Stomach smooth muscle (tissue), 2 donors: ENCODE results near the gene KBTBD3.

Experiments
- H3K27ac ChIP-seq: one replicate; pipeline ENCODE4 v1.7.0; 2013; ENCODE audit warnings: mild to moderate bottlenecking, low read length, inconsistent platforms
- H3K27me3 ChIP-seq, 2 donors: one replicate each; pipeline ENCODE4 v1.7.0; 2013; ENCODE audit warnings: low read length in 2 of 2; ENCODE audit not compliant: insufficient read depth in 2 of 2, control insufficient read depth in 1 of 2
- H3K36me3 ChIP-seq, 2 donors: one replicate each; pipeline ENCODE4 v1.7.0; 2013; ENCODE audit warnings: low read length in 2 of 2; ENCODE audit not compliant: control insufficient read depth in 2 of 2, insufficient read depth in 2 of 2
- H3K4me1 ChIP-seq: one replicate; pipeline ENCODE4 v1.7.0; 2013; ENCODE audit warnings: low read length; ENCODE audit not compliant: control insufficient read depth, insufficient read depth
- H3K4me3 ChIP-seq, 2 donors: one replicate each; pipeline ENCODE4 v1.7.0; 2013; ENCODE audit warnings: low read length in 2 of 2
- H3K9ac ChIP-seq, 2 donors: one replicate each; pipeline ENCODE4 v1.7.0; 2013; ENCODE audit warnings: low read length in 2 of 2, mild to moderate bottlenecking in 1 of 2
- H3K9me3 ChIP-seq, 2 donors: one replicate each; pipeline ENCODE4 v1.7.0; 2013; ENCODE audit warnings: low read length in 2 of 2; ENCODE audit not compliant: control insufficient read depth in 2 of 2
- donor health status: healthy.
- donor health status: Pancreatic carcinoma.

The KBTBD3 gene

GRCh38 chr11:106076919-106077608 is at the start of gene KBTBD3:
TSS of gene KBTBD3 (minus strand) at chr11:106077347. CDS start at chr11:106059097, 18,250 bp downstream.
- H3K4me1 ChIP-seq: peaks cover 7% of the 10 kb centered on the region
- H3K36me3 ChIP-seq: peaks cover 4 to 16% of the 10 kb centered on the region in 2 donors
- no peaks in the 10 kb centered on the region for H3K9me3 ChIP-seq
- no peaks in the 10 kb centered on the region for H3K27me3 ChIP-seq
- peak within 1 kb of the TSS; percentile 97 to 99 for H3K4me3 ChIP-seq
- H3K9ac ChIP-seq: peak within 1 kb of the TSS; percentile 91 to 97
- H3K27ac ChIP-seq: peak within 1 kb of the TSS; percentile 91

DNA sequence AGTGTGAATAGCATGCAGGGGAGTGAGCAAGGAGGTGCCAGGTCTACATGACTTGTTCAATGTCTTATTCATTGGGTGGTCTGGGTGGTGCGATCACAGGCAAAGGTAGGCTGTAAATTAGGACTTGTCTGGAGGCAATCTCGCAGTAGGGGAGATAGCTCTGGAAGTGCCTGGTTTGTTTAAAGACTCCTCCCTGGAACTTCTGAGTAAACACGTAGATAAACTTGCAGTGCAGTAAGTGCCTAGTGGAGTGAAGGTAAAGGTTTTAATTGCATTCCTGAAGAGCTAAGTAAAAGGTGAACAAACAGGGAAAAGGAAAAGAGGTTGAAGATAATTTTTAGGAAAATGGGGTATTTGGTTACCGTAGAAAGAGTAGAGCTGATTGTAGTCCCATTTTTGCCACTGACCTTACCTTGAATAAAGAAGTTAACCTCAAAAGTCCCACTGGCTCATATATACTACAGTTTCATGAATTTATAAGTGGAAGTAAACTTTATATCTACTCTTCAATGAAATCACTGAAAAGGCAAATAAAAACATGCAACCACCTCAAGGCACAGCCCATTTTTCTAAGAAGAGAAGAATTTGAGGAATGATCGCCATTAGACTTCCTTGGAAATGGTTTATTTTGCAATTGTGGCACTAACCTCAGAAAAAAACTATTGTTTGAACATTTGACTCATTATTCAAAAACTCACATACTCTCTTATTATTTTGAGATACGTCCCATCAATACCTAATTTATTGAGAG is 44.6 kb upstream of the KBTBD3 start:
- H3K36me3 ChIP-seq: no peaks in the 10 kb centered on the region
- H3K9me3 ChIP-seq: peaks cover 0 to 4% of the 10 kb centered on the region in 2 donors
- no peak overlapping the region for H3K4me3 ChIP-seq
- peaks cover 0 to 2% of the 10 kb centered on the region in 2 donors for H3K27me3 ChIP-seq
- H3K9ac ChIP-seq: no peak overlapping the region
- no peaks in the 10 kb centered on the region for H3K4me1 ChIP-seq
- H3K27ac ChIP-seq: no peak overlapping the region

DNA sequence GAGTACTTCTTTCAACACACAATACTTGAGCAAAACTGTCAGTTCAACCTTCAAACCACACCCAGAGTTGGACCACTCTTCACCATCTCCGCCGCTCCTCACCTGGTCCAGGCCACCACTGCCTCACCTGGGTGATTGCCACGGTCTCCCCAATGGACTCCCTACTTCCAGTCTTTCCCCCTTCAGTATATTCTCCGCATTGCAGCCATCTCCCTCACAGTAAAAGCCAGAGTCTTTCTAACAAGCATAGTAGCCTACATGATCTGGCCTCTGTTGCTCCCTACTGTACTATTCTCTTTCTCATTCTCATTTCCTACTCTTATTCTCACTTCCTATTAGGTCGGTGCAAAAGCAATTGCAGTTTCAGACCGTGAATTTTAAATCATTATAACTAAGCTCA is 28.8 kb upstream of the KBTBD3 start:
- H3K4me1 ChIP-seq: no peaks in the 10 kb centered on the region
- no peaks in the 10 kb centered on the region for H3K27me3 ChIP-seq

GRCh38 chr11:106101819-106102218 is 24.7 kb upstream of the KBTBD3 start:
- Histone ChIP-seq H3K36me3 (peaks cover 4 to 9% of the 10 kb centered on the region in 2 donors), H3K27me3 (no peaks in the 10 kb centered on the region), H3K4me1 (no peaks in the 10 kb centered on the region), H3K9me3 (no peaks in the 10 kb centered on the region), H3K27ac (no peak overlapping the region), H3K9ac (no peak overlapping the region), H3K4me3 (no peak overlapping the region)

More for the DNA sequence above, 28.8 kb upstream of the KBTBD3 start:
- Histone ChIP-seq H3K4me3 (no peak overlapping the region), H3K27ac (no peak overlapping the region), H3K9ac (no peak overlapping the region), H3K9me3 (no peaks in the 10 kb centered on the region), H3K36me3 (no peaks in the 10 kb centered on the region)

- H3K36me3 ChIP-seq: peaks cover 4 to 9% of the 10 kb centered on the region in 2 donors
- no peaks in the 10 kb centered on the region for H3K4me1 ChIP-seq
- H3K4me3 ChIP-seq: no peak overlapping the region
- H3K27me3 ChIP-seq: no peaks in the 10 kb centered on the region
- H3K9me3 ChIP-seq: no peaks in the 10 kb centered on the region
- H3K27ac ChIP-seq: no peak overlapping the region
- H3K9ac ChIP-seq: no peak overlapping the region
Measured at GRCh38 chr11:106101370-106101769, 24.2 kb upstream of the KBTBD3 start.

DNA sequence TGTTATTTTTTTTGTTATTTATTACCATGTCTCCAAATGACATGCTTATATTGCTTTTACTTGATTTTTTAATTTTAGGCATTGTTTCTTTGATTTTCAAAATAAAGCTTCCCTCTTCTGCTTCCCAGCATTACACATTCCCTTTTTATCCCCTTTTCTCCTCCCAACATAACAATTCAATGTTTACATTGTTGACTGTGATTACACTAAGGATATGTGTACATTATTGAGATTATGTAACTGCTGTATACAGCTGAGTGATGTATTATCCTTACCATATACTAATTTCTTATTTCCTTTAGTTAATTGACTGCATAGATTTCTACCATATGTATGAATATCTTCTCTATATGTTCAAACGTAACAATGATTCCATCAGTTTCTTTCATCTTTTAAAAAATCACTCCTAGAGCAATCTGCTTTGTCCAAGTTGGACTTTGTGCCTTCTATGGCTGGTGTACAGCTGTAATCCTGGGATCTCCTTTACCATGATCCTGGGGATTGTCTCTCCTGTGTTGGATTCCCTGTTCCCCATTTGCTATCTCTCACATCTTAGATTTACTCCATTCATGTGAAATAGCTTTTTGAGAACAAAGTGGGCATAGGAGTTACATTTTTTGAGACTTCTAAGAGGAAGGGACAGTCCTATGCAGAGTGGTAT is 21.9 kb upstream of the KBTBD3 start:
- Histone ChIP-seq H3K4me1 (no peaks in the 10 kb centered on the region), H3K27me3 (no peaks in the 10 kb centered on the region), H3K36me3 (peaks cover 6 to 19% of the 10 kb centered on the region in 2 donors), H3K4me3 (no peak overlapping the region), H3K9me3 (no peaks in the 10 kb centered on the region), H3K27ac (no peak overlapping the region), H3K9ac (no peak overlapping the region)

DNA sequence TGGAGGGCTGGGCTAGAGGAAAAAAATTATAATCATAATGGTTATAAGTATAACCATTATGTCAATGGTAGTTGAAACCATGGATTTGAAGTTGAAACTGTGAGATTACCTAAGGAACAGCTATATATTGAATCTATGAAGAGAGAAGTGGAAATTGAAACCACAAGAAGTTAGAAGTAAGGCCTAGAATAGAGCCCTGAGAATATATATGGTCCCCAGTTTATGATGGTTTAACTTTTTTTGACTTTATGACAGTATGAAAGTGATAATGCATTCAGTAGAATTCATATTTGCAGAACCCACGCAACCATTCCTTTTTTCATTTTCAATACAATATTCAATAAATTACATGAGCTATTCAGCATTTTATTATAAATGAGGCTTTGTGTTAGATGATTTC is 15.3 kb upstream of the KBTBD3 start:
- no peaks in the 10 kb centered on the region for H3K4me1 ChIP-seq
- no peaks in the 10 kb centered on the region for H3K27me3 ChIP-seq
- H3K36me3 ChIP-seq: peaks cover 6 to 23% of the 10 kb centered on the region in 2 donors
- no peak overlapping the region for H3K9ac ChIP-seq
- no peak overlapping the region for H3K4me3 ChIP-seq
- no peak overlapping the region for H3K27ac ChIP-seq
- no peaks in the 10 kb centered on the region for H3K9me3 ChIP-seq

DNA sequence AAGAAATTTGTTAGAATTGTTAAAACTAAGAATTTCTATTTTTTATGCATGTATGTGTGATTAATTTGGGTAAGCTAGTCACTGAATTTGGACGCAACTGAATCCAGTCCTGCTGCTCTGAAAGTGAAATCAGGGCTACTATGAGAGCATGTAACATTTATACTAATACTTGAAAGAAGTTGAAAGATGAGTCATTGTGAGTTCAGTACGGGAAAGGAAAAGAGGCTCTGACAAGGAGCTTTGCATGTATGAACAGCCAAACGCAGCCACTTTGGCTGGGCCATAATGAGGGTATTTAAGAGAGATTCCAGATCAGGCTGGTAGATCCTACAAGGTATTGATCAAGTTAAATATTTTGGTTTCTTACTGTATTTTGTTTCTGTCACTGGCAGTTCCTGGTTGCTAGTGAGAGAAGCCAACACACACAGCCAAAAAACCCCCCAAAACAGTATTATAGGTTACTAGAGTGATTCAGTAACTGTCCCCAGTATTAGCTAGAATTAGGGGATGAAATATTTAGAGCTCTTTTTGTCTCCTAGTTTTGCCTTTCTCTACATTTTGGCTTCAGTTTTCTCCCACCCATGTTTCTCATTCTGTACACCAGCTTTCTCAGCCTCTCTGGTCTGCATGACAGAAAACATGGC is 14.5 kb upstream of the KBTBD3 start:
- Histone ChIP-seq H3K27ac (no peak overlapping the region), H3K27me3 (no peaks in the 10 kb centered on the region), H3K36me3 (peaks cover 6 to 18% of the 10 kb centered on the region in 2 donors), H3K4me3 (no peak overlapping the region), H3K9me3 (no peaks in the 10 kb centered on the region), H3K4me1 (no peaks in the 10 kb centered on the region), H3K9ac (no peak overlapping the region)

DNA sequence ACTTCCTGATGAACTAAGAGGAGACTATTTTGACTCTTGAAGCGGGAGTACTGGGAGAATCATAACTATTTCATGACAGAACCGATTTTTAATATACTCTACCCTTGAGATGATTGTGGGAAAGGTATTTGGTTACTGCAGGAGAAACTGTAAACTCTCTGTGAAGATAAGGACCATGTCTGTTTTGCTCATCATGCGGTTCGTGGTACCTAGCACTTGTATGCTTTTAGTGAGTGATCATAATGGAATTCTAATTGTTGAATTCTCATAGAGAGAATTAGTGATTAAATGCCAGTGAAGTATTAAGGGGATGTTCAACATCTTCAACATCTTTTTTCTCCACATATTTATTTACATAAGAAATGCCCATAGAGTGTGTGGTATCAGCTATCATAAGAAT is 11.7 kb upstream of the KBTBD3 start:
- Histone ChIP-seq H3K9ac (no peak overlapping the region), H3K27ac (no peak overlapping the region), H3K27me3 (no peaks in the 10 kb centered on the region), H3K4me3 (no peak overlapping the region), H3K9me3 (no peaks in the 10 kb centered on the region), H3K36me3 (peaks cover 4 to 8% of the 10 kb centered on the region in 2 donors), H3K4me1 (no peaks in the 10 kb centered on the region)

DNA sequence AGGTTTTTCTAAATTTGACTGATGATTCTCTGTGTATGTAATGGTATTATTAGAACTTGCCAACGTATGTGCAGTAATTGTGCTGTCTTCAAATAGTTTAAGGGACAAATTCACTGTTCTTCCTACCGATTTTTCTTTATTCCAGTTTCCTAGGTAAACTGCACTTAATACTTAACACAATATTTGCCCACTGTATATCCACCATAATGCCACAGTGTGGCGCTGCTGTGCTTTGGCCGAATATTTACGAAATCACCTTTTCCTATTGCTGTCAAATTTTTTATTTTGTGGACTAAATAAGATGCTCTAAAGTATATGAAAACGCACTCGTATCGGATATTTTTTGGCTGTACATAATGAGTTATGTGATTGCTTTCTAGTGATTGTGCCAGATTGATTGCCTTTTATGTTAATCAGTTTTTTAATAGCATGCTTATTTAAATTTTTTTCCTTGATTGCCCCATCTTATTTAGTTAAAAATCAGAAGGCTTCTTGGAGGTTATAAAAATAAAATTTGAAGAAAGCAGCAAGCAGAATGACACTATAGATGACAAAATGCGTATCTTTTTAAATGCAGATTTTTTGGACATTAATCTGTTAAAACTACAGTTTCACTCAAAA is 10.8 kb upstream of the KBTBD3 start:
- no peak overlapping the region for H3K27ac ChIP-seq
- no peaks in the 10 kb centered on the region for H3K4me1 ChIP-seq

More for the DNA sequence above, 10.8 kb upstream of the KBTBD3 start:
- Histone ChIP-seq H3K27me3 (no peaks in the 10 kb centered on the region), H3K9ac (peak overlapping the region in 1 of 2 donors; percentile 5), H3K4me3 (no peak overlapping the region), H3K36me3 (peaks cover 4 to 8% of the 10 kb centered on the region in 2 donors), H3K9me3 (no peaks in the 10 kb centered on the region)
